Myocyte (in vitro differentiated cells): ENCODE measurements around the gene G6PC1. TPM values are rescaled to one million over a fixed set of nuclear protein-coding genes. Genes with fewer than 3 reads are reported as not detected.
"Not testable (repeated sequence)": the region's sequence is repeated elsewhere in the genome, so short reads cannot be mapped to it uniquely, and the experiment has no call there.

Experiments
- DNase-seq: peaks from one replicate; pipeline ENCODE4 v3.0.0-alpha.2; 2012; ENCODE audit warnings: low read depth
- total RNA-seq: library from RNA; depleted of rRNA; stranded (reverse); fragments of >200 nt; gene quantifications from 2 replicates; pipeline ENCODE4 v1.2.3, GENCODE V29; 2014

The G6PC1 gene
- total RNA-seq, 1 donor from 2014 or later, result not detected

- DNase-seq, result no peak
Observed at GRCh38 chr17:42901535-42902229, 1.1 kb downstream of the G6PC1 start.

DNA sequence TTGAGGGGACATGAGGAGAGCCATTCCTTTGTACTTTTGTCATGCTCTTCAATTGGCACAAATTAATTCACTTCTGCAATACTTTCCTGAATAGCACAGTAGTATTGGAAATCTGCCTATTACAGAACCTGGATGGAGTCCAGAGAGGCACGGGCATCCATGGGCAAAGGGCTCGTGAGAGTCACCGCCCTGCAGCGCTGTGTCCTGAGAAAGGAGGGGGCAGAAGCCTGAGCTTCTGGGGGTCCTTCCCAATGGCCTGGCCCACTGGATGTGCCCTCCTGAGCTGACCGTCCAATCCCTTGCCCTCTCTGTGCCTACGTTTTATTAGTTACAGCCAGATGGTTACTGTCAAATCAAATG, 3.5 kb downstream of the G6PC1 start:
- no peak for DNase-seq

- DNase-seq, result no peak
Observed at GRCh38 chr17:42906772-42907446, 6.3 kb downstream of the G6PC1 start.

- no peak for DNase-seq
Observed at GRCh38 chr17:42908872-42909700, 8.5 kb downstream of the G6PC1 start.

- peak; percentile 6 for DNase-seq
Observed at GRCh38 chr17:42913522-42913921, 12.9 kb downstream of the G6PC1 start.

DNA sequence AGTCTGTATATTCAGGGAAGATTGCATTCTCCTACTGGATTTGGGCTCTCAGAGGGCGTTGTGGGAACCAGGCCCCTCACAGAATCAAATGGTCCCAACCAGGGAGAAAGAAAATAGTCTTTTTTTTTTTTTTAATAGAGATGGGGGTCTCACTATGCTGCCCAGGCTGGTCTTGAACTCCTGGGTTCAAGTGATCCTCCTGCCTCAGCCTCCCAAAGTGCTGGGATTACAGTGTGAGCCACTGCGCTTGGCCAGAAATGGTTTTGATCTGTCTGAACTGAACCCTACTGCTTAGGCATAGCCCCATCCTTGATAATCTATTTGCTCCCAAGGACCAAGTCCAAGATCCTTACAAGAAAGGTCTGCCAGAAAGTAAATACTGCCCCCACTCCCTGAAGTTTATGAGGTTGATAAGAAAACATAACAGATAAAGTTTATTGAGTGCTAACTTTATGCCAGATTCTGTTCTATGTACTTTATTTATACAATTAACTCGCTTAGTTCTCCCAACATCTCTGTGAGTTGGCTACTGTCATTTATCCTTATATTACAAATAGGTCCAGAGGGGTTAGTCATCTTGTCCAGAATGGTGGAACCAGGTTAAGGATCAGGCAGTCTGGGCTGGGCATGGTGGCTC, 13.5 kb downstream of the G6PC1 start:
- no peak for DNase-seq

DNA sequence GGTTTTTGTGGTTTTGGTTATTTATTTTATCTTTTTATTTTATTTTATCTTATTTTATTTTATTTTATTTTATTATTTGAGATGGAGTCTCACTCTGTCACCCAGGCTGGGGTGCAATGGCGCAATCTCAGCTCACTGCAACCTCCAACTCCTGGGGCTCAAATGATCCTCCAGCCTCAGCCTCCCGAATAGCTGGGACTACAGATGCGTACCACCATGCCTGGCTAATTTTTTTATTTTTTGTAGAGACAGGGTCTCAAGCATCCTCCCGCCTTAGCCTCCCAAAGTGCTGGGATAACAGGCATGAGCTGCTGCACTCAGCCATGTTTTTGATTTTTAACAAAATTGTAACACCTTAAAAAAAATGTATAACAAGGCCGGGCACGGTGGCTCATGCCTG, 14.7 kb downstream of the G6PC1 start:
- DNase-seq, result not testable (repeated sequence)

DNA sequence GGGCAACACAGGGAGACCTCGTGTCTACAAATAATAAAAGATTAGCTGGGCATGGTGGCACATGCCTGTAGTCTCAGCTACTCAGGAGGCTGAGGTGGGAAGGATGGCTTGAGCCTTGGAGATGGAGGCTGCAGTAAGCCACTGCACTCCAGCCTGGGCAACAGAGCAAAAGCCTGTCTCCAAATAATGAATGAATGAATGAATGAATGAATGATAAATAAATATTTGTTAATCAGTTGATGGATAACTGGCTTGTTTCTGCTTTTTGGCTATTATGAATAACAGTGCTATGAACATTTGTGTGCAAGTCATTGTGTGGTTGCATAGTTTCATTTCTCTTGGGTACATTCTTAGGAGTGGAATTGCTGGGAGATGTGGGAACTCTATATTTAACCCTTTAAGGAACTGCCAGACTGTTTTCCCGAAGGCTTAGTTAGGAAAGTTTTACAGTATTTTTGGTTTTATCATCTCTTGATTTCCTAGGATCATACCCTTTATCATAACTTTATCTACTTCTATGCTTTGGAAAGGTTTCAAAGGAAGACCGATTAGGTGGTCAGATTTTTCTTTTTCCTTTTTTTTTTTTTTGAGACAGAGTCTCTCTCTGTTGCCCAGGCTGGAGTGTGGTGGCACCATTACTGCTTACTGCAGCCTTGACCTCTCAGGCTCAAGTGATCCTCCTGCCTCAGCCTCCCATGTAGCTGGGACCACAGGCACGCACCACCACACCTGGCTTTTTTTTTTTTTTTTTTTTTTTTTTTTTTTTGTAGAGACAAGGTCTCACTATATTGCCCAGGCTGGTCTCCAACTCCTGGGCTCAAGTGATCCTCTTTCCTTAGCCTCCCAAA, 16.0 kb downstream of the G6PC1 start:
- peak; percentile 3 for DNase-seq

- DNase-seq, result no peak
Observed at GRCh38 chr17:42917236-42917603, 16.6 kb downstream of the G6PC1 start.

DNA sequence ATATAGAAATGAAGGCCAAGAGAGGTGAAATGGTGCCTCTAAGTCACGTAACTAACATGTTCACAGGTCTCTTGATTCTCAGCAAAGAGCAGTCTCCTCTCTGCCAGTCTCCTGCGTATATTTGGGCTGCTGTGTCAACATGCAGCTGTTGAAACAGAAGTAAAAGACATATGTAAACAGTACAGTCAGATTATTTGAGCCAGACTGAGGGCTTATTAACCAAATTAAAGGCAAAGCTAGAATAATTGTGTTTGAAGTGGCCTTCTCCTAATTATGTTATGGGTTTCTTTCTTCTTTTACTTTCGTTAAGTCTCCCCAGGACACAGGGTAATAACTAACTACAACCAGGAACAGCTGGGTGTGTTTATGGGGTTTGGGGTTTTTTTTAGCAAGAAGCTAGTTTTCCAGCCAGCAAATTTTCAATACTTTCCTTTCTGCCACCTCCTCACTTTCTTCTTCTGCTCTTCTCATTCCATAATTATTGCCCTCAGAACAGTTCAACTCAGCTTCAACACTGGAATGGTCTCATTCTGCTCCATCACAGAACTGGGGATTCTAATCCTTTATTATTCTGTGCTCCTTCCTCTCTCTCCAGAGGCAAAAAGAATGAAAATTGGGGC, 18.4 kb downstream of the G6PC1 start:
- no peak for DNase-seq

- not testable (repeated sequence) for DNase-seq
Observed at GRCh38 chr17:42919522-42920077, 19.0 kb downstream of the G6PC1 start.

DNA sequence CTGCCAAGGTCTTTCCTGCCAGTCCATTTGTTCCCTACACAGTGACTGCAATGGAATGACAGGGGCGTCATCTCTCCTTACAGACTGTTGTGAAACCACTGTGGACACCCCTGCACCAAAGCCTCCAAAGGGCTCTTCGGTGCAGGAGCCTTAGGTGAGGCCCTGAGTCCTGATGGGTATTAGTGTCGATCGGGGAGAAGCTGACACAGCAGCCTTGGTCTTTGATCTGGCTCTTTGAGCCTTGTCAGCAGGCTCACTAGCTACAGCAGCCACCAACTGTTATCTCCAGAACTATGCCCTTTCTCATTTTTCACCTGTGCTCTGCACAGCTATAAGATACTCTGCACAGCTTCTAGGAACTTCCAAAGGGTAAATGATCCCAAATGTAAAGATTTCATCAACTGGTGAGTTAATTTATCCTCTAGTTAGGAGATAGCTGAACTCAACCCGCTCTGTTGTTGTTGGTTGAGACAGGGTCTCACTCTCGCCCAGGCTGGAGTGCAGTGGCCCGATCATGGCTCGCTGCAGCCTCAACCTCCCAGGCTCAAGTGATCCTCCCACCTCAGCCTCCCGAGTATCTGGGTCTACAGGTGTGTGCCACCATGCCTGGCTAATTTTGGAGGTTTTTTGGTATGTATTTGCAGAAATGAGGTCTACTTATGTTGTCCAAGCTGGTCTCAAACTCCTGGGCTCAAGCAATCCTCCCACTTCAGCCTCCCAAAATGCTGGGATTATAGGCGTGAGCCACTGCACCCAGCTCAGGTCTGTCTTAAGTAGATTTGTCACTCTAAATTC, 19.7 kb downstream of the G6PC1 start:
- DNase-seq, result no peak

DNA sequence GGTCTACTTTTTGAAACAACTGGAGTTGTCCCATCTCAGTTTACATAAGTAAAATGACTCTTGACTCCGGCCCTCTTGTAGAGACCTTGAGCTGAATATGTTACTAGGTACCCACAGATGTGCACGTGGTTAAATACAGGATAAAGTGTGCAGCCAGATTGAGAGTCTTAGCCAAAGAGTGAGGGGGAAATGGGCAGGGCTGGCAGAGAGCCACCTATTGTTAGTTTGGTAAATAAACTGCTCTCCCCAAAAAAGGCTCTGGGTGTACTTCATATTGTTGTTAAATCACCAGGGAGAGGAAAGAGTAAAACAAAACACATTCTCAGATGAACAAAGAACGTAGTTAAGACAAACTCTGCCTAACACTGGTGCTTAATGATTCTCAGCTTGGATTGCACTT, 20.3 kb downstream of the G6PC1 start:
- DNase-seq, result no peak

DNA sequence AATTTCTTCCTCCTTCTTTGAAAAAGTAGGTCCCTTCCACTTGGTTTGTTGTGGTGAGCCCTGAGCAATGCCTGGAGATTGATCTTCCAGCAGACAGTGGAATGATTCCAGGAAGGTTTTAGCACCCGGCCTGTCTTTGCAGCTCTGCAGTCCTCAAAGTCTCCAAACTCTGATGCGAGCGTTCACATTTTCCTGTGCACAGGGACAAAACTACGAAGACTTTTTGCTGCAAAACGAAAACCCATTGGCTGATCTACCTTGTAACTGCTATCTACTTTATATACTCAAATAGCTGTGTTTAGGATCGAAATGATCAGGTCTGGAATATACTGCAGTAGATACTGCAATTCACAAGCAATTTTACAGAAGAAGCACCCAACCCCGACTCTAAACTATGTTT, 21.7 kb downstream of the G6PC1 start:
- DNase-seq, result no peak

DNA sequence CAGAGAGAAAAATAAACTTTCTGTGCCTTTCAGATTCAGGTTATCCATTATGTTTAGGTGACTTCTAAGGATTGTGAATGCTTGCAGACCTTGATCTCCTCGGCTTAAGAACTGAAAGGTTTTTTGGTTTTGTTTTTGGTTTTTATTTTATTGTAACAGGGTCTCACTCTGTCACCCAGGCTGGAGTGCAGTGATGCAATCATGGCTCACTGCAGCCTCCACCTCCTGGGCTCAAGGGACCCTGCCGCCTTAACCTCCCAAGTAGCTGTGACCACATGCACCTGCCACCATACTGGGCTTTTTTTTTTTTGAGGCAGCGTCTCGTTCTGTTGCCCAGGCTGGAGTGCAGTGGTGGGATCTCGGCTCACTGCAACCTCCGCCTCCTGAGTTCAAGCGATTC, 22.9 kb downstream of the G6PC1 start:
- DNase-seq, result not testable (repeated sequence)

DNA sequence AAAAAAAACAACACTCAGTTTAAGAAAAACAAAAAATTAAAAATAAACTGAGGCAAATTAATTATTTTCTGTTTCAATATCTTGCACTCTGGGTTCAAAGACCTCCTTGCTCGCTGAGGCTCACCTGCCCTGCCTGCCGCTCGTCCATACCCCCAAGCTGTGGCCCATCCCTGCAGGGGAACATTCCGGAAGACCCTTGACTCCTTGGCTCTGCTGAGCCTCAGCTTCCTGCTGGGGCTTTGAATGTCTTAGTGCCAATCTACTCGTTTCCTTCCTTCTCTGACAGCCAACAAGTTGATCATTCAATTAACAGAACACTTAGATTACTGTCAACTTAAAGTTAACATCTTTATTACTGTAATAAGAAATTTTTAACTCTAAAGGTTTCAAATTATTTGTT, 24.3 kb downstream of the G6PC1 start:
- DNase-seq, result no peak

- DNase-seq, result peak; percentile 58
Observed at GRCh38 chr17:42928714-42929496, 28.3 kb downstream of the G6PC1 start.

- no peak for DNase-seq
Observed at GRCh38 chr17:42929497-42929844, 28.9 kb downstream of the G6PC1 start.
